KMS-11 (cell line): ENCODE results near the gene ITPKB.
"Not testable (repeated sequence)": the region's sequence is repeated elsewhere in the genome, so short reads cannot be mapped to it uniquely, and the experiment has no call there.

ENCODE experiments used
- H2AFZ ChIP-seq: fragments of 200-600 bp; sonication (generic); 2 replicates; pipeline ENCODE4 v1.6.1; 2016; ENCODE audit warnings: antibody characterized with exemption, mixed run types, low read depth
- H3K27ac ChIP-seq: fragments of 200-600 bp; sonication (generic); 2 replicates; pipeline ENCODE4 v1.6.1; 2016; ENCODE audit warnings: mild to moderate bottlenecking, mixed run types
- H3K27me3 ChIP-seq: fragments of 200-600 bp; sonication (generic); 2 replicates; pipeline ENCODE4 v1.6.1; 2017; ENCODE audit warnings: mild to moderate bottlenecking, low read depth, mixed run types, moderate library complexity; ENCODE audit not compliant: insufficient read depth
- H3K36me3 ChIP-seq: fragments of 200-600 bp; sonication (generic); 2 replicates; pipeline ENCODE4 v1.6.1; 2017; ENCODE audit warnings: mild to moderate bottlenecking, mixed run types; ENCODE audit not compliant: insufficient read depth
- H3K4me1 ChIP-seq: fragments of 200-600 bp; sonication (generic); 2 replicates; pipeline ENCODE4 v1.6.1; 2016; ENCODE audit warnings: mild to moderate bottlenecking, low read depth, mixed run types; ENCODE audit not compliant: poor library complexity, severe bottlenecking
- H3K4me2 ChIP-seq: fragments of 200-600 bp; sonication (generic); 2 replicates; pipeline ENCODE4 v1.7.0; 2016; ENCODE audit warnings: mild to moderate bottlenecking, mixed run types
- H3K4me3 ChIP-seq: fragments of 200-600 bp; sonication (generic); IDR thresholded peaks from 2 replicates; pipeline ENCODE4 v1.6.1; 2017; ENCODE audit warnings: low read depth, low read length, mixed read lengths; ENCODE audit not compliant: insufficient read depth
- H3K79me2 ChIP-seq: fragments of 200-600 bp; sonication (generic); 2 replicates; pipeline ENCODE4 v1.6.1; 2016; ENCODE audit warnings: low read depth, mixed run types; ENCODE audit not compliant: insufficient read depth
- H3K9ac ChIP-seq: fragments of 200-600 bp; sonication (generic); 2 replicates; pipeline ENCODE4 v1.6.1; 2016; ENCODE audit warnings: mild to moderate bottlenecking, mixed run types
- H4K20me1 ChIP-seq: fragments of 200-600 bp; sonication (generic); 2 replicates; pipeline ENCODE4 v1.6.1; 2016; ENCODE audit warnings: mild to moderate bottlenecking, mixed run types; ENCODE audit not compliant: insufficient read depth
- CTCF ChIP-seq: fragments of 200-600 bp; sonication (generic); conservative IDR thresholded peaks from 2 replicates; pipeline ENCODE4 v1.6.1; 2017; ENCODE audit warnings: low read depth, mild to moderate bottlenecking, antibody characterized with exemption, low read length, moderate library complexity, mixed read lengths

The ITPKB gene

GRCh38 chr1:226772446-226773139 lies 33.5 kb upstream of the ITPKB start:
- Histone ChIP-seq H3K36me3 (no peaks in the 10 kb centered on the region), H3K79me2 (no peaks in the 10 kb centered on the region), H3K4me3 (no peak overlapping the region), H4K20me1 (no peaks in the 10 kb centered on the region), H3K4me2 (peak overlapping the region; percentile 44; the same call in 1 of the 2 replicates), H3K27ac (no peak overlapping the region; the same call in 1 of the 2 replicates), H3K9ac (no peak overlapping the region), H3K27me3 (no peaks in the 10 kb centered on the region), H2AFZ (no peak overlapping the region), H3K4me1 (peaks cover 19% of the 10 kb centered on the region)
- TF ChIP-seq CTCF: no peak

DNA sequence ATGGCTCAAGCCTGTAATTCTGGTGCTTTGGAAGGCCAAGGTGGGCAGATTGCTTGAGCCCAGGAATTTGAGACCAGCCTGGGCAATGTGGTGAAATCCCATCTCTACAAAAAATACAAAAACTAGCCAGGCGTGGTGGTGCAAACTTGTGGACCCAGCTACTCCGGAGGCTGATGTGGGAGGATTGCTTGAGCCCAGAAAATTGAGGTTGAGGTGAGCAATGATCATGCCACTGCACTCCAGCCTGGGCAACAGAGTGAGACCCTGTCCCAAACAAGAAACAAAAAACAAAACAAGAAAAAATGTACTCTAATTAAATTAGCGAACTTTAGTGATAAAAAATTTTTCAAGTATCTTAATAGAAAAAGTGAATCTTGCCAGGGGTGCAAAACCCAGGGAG lies 28.1 kb upstream of the ITPKB start:
- not testable (repeated sequence) for H2AFZ ChIP-seq, H3K79me2 ChIP-seq, H3K27ac ChIP-seq, H3K9ac ChIP-seq, H3K4me2 ChIP-seq, H3K27me3 ChIP-seq, H3K4me3 ChIP-seq, H4K20me1 ChIP-seq, H3K36me3 ChIP-seq
- H3K4me1 ChIP-seq: peaks cover 47% of the 10 kb centered on the region

DNA sequence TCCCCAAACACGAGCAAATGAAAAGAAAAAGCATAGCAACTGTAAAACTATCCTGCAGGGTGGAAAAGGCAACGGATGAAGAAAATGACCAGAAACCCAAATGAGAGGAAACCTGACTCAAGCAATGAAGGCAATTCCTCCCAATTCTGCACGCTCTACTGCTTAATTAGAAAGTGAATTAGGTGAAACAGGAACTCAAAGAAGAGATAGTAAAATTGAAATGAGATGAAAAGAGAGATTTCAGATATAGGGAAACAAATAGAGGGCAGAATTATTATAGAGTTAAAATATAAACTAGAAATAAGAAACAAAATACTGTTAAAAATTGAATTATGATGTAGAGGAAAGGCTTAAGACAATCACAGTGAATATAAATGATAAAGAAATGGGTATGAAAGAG lies 27.5 kb upstream of the ITPKB start:
- TF ChIP-seq CTCF: no peak
- peak overlapping the region; percentile 1; the same call in 1 of the 2 replicates for H3K4me2 ChIP-seq
- no peaks in the 10 kb centered on the region for H3K27me3 ChIP-seq
- H4K20me1 ChIP-seq: no peaks in the 10 kb centered on the region
- H2AFZ ChIP-seq: no peak overlapping the region
- H3K4me3 ChIP-seq: no peak overlapping the region
- H3K9ac ChIP-seq: no peak overlapping the region
- H3K36me3 ChIP-seq: no peaks in the 10 kb centered on the region
- peaks cover 50% of the 10 kb centered on the region for H3K4me1 ChIP-seq
- H3K27ac ChIP-seq: peak overlapping the region; percentile 95; the same call in 1 of the 2 replicates
- H3K79me2 ChIP-seq: no peaks in the 10 kb centered on the region

DNA sequence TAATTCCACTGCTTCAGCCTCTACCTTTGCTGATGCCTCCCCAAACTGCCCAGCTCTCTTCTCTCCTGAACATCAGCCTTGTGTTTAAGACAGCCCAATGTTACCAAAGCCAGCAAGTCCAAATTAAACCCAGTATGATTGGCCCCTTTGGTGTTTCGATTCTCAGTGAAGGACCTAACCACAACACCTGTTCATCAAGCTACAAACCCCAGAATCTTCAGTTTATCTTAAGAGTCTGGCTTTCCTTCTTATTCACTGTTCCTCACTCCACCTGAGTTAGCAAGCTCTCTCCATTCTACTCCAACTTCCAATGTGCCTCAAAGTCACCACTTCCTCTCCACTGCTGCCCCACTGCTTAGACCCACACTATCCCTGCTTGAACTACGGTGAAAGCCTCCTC lies 25.5 kb upstream of the ITPKB start:
- Histone ChIP-seq H3K4me3 (peak overlapping the region; percentile 40), H3K4me2 (peak overlapping the region; percentile 81), H3K36me3 (no peaks in the 10 kb centered on the region), H4K20me1 (no peaks in the 10 kb centered on the region), H3K27ac (peak overlapping the region; percentile 95), H2AFZ (peak overlapping the region; percentile 55; the same call in 1 of the 2 replicates), H3K9ac (peak overlapping the region; percentile 62; the same call in 1 of the 2 replicates), H3K79me2 (no peaks in the 10 kb centered on the region), H3K4me1 (peaks cover 57% of the 10 kb centered on the region), H3K27me3 (no peaks in the 10 kb centered on the region)
- TF ChIP-seq CTCF: 0 out of 2 replicates have a peak, but pooled peaks have one; percentile 9

- TF ChIP-seq CTCF: no peak
- H2AFZ ChIP-seq: peak overlapping the region; percentile 52
- H3K27ac ChIP-seq: peak overlapping the region; percentile 95
- H4K20me1 ChIP-seq: no peaks in the 10 kb centered on the region
- H3K4me2 ChIP-seq: peak overlapping the region; percentile 81
- no peaks in the 10 kb centered on the region for H3K27me3 ChIP-seq
- peaks cover 57% of the 10 kb centered on the region for H3K4me1 ChIP-seq
- H3K9ac ChIP-seq: peak overlapping the region; percentile 62; the same call in 1 of the 2 replicates
- no peaks in the 10 kb centered on the region for H3K79me2 ChIP-seq
- no peaks in the 10 kb centered on the region for H3K36me3 ChIP-seq
- H3K4me3 ChIP-seq: peak overlapping the region; percentile 40
Measured at GRCh38 chr1:226763905-226764264, 24.8 kb upstream of the ITPKB start.
